ENCODE measurements around the gene PRRT1.

Gene PRRT1

DNA sequence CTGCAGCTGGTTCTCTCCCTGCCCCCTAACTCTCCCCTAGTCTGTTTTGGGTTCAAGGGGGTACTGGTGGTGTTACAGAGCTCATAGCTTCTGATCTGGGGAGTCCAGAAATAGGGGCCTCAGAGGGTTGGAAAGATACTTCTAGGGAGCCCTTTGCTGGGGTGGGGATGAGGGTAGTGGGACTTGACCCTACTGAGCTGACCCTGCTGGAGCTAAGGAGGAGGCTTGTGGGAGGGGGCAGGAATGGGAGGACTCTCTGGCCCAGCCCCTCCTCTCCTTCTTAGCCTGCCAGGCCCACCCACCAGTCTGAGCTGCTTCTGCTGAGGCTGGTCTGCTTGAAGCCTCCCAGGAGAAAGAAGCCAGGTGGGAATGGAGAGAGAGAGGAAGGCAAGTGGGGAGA is 12.6 kb upstream of the PRRT1 start, which contains the start of gene EGFL8:
EGFL8 (plus strand) TSS at position 301 of the 400 bp plus-strand sequence. CDS start 1,571 bp downstream, outside the sequence.
- Histone ChIP-seq H3K4me3 (ENCODE audit: insufficient read depth, low read depth, low read length) (no peak within 1 kb of the TSS), H3K9me3 (ENCODE audit: control insufficient read depth, low read length) (no peaks in the 10 kb centered on the region), H3K36me3 (ENCODE audit: control insufficient read depth, insufficient read depth, low read length) (peaks cover 8% of the 10 kb centered on the region), H3K4me1 (ENCODE audit: control insufficient read depth, insufficient read depth, low read length) (peaks cover 34% of the 10 kb centered on the region), H3K27ac (ENCODE audit: insufficient read depth, low read depth, low read length, poor library complexity, severe bottlenecking) (peak within 1 kb of the TSS; percentile 92), H3K27me3 (ENCODE audit: control insufficient read depth, insufficient read depth, low read length, poor library complexity, severe bottlenecking) (no peaks in the 10 kb centered on the region)

DNA sequence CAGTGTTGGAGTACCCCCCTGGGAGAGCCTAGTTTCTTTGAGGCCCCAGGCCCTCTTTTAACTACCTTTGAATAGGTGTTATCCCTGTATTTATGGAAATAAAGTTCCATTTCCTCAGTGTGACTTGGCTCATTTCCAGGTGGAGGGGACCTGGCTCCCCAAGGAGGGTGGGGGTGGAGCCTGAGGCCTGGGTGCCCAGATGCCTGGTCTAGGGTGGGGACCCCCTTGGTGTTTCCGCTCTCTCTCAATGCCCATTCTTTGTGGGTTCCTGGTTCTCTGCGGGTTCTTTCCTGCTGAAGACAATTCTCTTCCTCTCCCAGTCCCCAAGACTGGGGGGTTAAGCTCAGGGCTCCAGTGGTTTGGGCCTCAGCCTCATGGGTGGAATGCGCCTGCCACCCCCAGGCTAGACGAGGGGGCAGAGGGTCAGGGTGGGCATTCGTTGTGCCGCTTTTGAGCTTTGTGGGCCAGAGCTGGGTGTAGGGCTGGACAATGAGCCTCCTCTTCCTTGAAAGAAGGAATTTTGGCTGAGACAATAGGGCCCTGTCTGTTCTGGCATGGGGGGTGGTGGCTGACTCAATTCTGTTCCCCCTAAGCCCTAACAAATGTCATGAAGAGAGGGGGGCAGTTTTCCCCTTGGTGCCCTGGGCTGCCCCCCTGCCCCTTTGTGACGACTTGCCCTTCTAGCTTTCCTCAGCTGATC is 12.0 kb upstream of the PRRT1 start:
- peaks cover 8% of the 10 kb centered on the region for H3K36me3 ChIP-seq (ENCODE audit: control insufficient read depth, insufficient read depth, low read length)
- peak overlapping the region; percentile 92 for H3K27ac ChIP-seq (ENCODE audit: insufficient read depth, low read depth, low read length, poor library complexity, severe bottlenecking)
- no peak overlapping the region for H3K4me3 ChIP-seq (ENCODE audit: insufficient read depth, low read depth, low read length)
- H3K4me1 ChIP-seq (ENCODE audit: control insufficient read depth, insufficient read depth, low read length): peaks cover 31% of the 10 kb centered on the region
- no peaks in the 10 kb centered on the region for H3K27me3 ChIP-seq (ENCODE audit: control insufficient read depth, insufficient read depth, low read length, poor library complexity, severe bottlenecking)
- no peaks in the 10 kb centered on the region for H3K9me3 ChIP-seq (ENCODE audit: control insufficient read depth, low read length)
- WGBS, 2 experiments: 65 to 79% methylated on average over 7 of the region's 7 CpGs

DNA sequence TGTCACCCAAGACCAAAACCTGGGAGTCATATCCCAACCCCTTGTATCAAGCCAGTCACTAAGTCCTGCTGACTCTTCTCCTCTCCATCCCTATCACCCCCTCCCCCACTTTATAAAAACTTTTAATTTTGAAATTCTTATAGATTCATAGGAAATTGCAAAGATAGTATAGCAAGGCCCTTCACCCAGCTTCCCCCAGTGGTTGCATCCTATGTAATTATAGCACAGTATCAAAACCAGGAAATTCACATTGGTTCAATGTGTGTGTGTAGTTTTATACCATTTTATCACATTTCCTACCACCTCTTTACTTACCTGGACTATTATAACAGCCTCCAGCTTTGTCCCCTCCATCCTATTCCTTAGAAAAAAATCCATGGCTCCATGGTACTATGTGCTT is 6.3 kb upstream of the PRRT1 start:
- H3K4me1 ChIP-seq (ENCODE audit: control insufficient read depth, insufficient read depth, low read length): no peaks in the 10 kb centered on the region
- no peak overlapping the region for H3K4me3 ChIP-seq (ENCODE audit: insufficient read depth, low read depth, low read length)
- H3K27ac ChIP-seq (ENCODE audit: insufficient read depth, low read depth, low read length, poor library complexity, severe bottlenecking): no peak overlapping the region
- H3K36me3 ChIP-seq (ENCODE audit: control insufficient read depth, insufficient read depth, low read length): peaks cover 21% of the 10 kb centered on the region
- H3K27me3 ChIP-seq (ENCODE audit: control insufficient read depth, insufficient read depth, low read length, poor library complexity, severe bottlenecking): no peaks in the 10 kb centered on the region
- H3K9me3 ChIP-seq (ENCODE audit: control insufficient read depth, low read length): no peaks in the 10 kb centered on the region

DNA sequence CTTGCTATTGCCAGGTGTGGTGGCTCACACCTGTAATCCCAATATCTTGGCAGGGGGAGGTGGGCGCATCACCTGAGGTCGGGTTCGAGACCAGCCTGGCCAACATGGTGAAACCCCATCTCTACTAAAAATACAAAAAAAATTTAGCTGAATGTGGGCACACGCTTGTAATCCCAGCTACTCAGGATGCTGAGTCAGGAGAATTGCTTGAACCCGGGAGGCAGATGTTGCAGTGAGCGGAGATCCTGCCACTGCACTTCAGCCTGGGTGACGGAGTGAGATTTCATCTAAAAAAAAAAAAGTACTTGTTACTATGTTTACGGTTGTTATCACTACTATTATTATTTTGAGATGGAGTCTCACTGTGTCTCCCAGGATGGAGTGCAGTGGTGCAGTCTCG is 5.2 kb upstream of the PRRT1 start:
- peaks cover 5% of the 10 kb centered on the region for H3K27me3 ChIP-seq (ENCODE audit: control insufficient read depth, insufficient read depth, low read length, poor library complexity, severe bottlenecking)
- H3K4me1 ChIP-seq (ENCODE audit: control insufficient read depth, insufficient read depth, low read length): peaks cover 8% of the 10 kb centered on the region
- no peaks in the 10 kb centered on the region for H3K9me3 ChIP-seq (ENCODE audit: control insufficient read depth, low read length)
- H3K27ac ChIP-seq (ENCODE audit: insufficient read depth, low read depth, low read length, poor library complexity, severe bottlenecking): no peak overlapping the region
- H3K36me3 ChIP-seq (ENCODE audit: control insufficient read depth, insufficient read depth, low read length): peaks cover 21% of the 10 kb centered on the region
- H3K4me3 ChIP-seq (ENCODE audit: insufficient read depth, low read depth, low read length): no peak overlapping the region
- WGBS, 2 experiments: 91 to 92% methylated on average over 9 of the region's 9 CpGs

DNA sequence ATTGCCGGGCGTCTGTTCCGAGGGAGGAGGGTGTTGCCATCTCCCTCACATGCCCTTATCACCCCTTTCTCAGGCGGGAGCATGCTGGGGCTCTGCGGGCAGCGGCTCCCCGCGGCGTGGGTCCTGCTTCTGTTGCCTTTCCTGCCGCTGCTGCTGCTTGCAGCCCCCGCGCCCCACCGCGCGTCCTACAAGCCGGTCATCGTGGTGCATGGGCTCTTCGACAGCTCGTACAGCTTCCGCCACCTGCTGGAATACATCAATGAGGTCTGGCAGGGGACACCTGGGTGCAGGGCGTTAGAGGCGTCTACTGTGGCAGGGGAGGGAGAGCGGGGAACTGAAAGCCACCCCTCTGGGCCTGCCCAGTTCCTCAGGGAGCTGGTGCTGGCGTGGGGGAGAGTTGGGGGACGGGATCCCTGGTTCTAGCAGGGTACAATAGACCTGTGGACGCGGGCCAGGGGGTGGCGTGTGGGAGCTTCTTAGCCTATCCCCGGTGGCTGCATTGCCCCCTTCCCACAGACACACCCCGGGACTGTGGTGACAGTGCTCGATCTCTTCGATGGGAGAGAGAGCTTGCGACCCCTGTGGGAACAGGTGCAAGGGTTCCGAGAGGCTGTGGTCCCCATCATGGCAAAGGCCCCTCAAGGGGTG is 2.9 kb upstream of the PRRT1 start:
- no peak overlapping the region for H3K27ac ChIP-seq (ENCODE audit: insufficient read depth, low read depth, low read length, poor library complexity, severe bottlenecking)
- 18% methylated on average over 34 of the region's 34 CpGs for WGBS, 2 experiments
- H3K27me3 ChIP-seq (ENCODE audit: control insufficient read depth, insufficient read depth, low read length, poor library complexity, severe bottlenecking): peaks cover 25% of the 10 kb centered on the region
- peaks cover 21% of the 10 kb centered on the region for H3K36me3 ChIP-seq (ENCODE audit: control insufficient read depth, insufficient read depth, low read length)
- H3K4me3 ChIP-seq (ENCODE audit: insufficient read depth, low read depth, low read length): peak overlapping the region; percentile 98
- no peaks in the 10 kb centered on the region for H3K9me3 ChIP-seq (ENCODE audit: control insufficient read depth, low read length)
- peaks cover 11% of the 10 kb centered on the region for H3K4me1 ChIP-seq (ENCODE audit: control insufficient read depth, insufficient read depth, low read length)

DNA sequence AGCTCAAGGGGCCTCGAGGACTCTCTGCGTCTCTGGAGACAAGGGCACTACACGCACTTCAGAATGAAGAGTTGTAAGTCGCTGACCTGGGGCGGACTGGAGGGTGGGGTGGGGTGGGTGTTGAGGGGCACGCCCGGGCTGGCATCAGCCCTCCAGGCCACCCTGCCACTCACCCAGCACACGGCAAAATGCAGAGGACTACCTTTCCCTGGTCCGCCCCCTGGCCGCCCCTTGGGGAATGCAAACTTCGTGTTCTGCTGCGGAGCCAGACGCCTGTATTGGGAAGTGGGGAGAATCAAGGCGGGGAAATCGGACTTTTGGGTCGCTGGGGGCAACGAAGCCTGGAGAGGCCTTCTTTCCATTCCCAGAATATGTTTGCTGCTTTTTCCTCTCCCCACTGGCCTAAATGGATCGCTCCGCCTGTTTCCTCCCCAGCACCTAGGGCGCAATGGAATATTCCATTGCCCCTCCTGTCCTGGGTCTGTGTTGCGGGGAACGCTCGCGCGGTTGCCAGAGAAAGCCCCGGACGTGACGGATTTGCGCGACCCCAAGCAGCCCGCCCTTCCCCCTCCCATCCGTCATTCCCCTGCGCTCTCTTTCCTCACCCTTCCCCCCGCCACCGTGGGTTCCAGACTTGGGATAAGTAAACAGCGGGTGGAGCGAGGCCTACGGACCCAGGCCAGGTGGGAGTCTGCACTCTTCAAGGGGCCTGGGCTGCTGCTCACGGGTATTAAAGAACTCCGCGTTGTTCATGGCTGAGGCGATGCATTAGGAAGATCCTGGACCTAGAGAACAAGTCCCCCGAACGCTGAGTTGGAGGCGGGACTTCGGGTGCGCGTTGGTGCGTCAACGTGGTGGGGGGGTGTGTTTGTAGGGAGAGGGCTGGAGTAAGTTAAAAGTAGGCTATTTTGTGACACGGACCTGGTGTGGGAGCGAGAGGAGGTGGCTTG is 2.1 kb upstream of the PRRT1 start, which contains the start of gene PPT2:
PPT2 (plus strand) TSS at position 578 of the 950 bp plus-strand sequence. CDS start 454 bp downstream, outside the sequence.
- peaks cover 26% of the 10 kb centered on the region for H3K27me3 ChIP-seq (ENCODE audit: control insufficient read depth, insufficient read depth, low read length, poor library complexity, severe bottlenecking)
- peak within 1 kb of the TSS; percentile 98 for H3K4me3 ChIP-seq (ENCODE audit: insufficient read depth, low read depth, low read length)
- H3K27ac ChIP-seq (ENCODE audit: insufficient read depth, low read depth, low read length, poor library complexity, severe bottlenecking): peak within 1 kb of the TSS; percentile 89
- H3K4me1 ChIP-seq (ENCODE audit: control insufficient read depth, insufficient read depth, low read length): peaks cover 11% of the 10 kb centered on the region
- H3K36me3 ChIP-seq (ENCODE audit: control insufficient read depth, insufficient read depth, low read length): peaks cover 20% of the 10 kb centered on the region
- WGBS, 2 experiments: 0 to 1% methylated on average over 52 of the region's 52 CpGs
- no peaks in the 10 kb centered on the region for H3K9me3 ChIP-seq (ENCODE audit: control insufficient read depth, low read length)

DNA sequence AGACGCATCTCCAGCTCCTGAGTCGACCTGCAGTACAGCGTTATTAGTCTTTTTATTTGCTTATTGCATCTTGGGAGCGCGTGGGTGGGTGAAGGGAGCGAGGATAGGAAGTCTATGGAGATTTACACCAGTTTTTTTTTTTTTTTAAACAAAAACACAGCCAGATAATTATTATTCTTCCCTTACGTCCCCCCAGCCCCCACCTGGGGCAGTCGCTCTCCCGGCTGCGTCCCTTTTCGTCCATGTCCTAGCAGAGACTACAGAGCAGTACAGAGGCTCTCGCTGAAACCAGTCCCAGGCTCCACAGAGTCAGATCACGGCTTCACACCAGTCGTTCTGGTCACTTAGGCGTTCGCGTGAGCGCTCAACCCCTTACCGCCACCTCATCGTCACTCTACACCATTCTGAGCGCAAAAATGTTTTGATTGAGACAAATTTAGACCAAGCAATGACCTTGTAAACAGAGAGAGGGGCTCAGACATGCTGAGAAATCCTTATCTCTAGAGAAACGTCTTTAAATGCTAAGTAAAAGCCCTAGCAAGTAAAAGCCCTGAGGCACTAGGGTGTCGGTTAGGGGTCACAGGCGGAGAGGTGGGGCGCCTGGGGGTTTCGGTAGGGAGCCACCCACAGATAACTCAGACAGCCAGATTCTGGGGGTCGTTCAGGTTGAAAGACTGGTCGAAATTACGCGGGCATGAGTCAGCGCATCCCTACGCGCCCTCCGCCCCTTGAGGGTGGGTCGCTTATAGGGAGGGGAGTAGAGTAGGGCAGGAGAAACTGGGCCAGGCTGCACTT is 1.2 kb upstream of the PRRT1 start:
- 1 to 6% methylated on average over 29 to 35 of the region's 35 CpGs for WGBS, 2 experiments
- peaks cover 12% of the 10 kb centered on the region for H3K36me3 ChIP-seq (ENCODE audit: control insufficient read depth, insufficient read depth, low read length)
- peak overlapping the region; percentile 89 for H3K27ac ChIP-seq (ENCODE audit: insufficient read depth, low read depth, low read length, poor library complexity, severe bottlenecking)
- H3K4me1 ChIP-seq (ENCODE audit: control insufficient read depth, insufficient read depth, low read length): peaks cover 11% of the 10 kb centered on the region
- no peaks in the 10 kb centered on the region for H3K9me3 ChIP-seq (ENCODE audit: control insufficient read depth, low read length)
- peak overlapping the region; percentile 98 for H3K4me3 ChIP-seq (ENCODE audit: insufficient read depth, low read depth, low read length)
- peaks cover 26% of the 10 kb centered on the region for H3K27me3 ChIP-seq (ENCODE audit: control insufficient read depth, insufficient read depth, low read length, poor library complexity, severe bottlenecking)

DNA sequence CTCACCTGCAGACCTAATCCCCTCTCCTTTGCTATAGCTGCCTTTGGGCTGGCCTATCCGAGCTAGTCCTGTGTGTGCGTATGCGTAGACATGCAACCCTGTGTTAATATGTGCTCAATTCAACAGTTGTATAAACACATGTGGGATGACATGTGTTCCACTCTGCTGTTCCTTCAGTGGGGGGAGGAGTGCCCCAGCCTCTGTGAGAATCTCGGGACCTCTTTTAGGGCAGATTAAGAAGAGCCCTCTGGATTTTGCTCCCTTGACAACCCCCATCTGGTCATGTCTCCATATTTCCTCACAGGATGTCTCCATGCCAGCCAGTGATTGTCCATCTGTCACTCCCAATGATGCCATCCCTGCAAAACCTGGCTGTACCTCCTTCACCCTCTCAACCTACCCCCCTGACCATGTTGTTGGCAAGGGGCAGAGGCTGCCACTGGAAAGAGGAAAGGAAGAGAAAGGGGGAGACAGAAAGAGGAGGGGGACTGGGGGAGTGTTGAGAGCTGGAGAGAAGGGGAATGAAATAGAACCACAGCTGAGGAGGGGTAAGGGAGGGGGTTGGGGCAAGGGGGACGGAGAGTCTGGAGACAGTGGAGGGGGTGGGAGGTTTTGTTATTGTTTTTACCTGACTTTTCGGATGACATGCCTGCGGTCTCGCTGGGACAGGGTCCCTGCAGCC is 417 bp downstream of the PRRT1 start:
- Histone ChIP-seq H3K4me1 (ENCODE audit: control insufficient read depth, insufficient read depth, low read length) (peaks cover 11% of the 10 kb centered on the region), H3K4me3 (ENCODE audit: insufficient read depth, low read depth, low read length) (no peak overlapping the region), H3K9me3 (ENCODE audit: control insufficient read depth, low read length) (no peaks in the 10 kb centered on the region), H3K36me3 (ENCODE audit: control insufficient read depth, insufficient read depth, low read length) (no peaks in the 10 kb centered on the region), H3K27ac (ENCODE audit: insufficient read depth, low read depth, low read length, poor library complexity, severe bottlenecking) (no peak overlapping the region), H3K27me3 (ENCODE audit: control insufficient read depth, insufficient read depth, low read length, poor library complexity, severe bottlenecking) (peaks cover 26% of the 10 kb centered on the region)
- WGBS, 2 experiments: 39 to 45% methylated on average over 8 of the region's 8 CpGs
